DND-41 (cell line): ENCODE results near the gene TRIM14.

Experiments used
- ATAC-seq: fragments of 200-7000 bp; cut with Tn5 transposase; 3 replicates; pipeline ENCODE4 v1.9.1; 2021; ENCODE audit warnings: low read depth; ENCODE audit not compliant: insufficient read depth
- DNase-seq: peaks from one replicate; pipeline ENCODE4 v3.0.0-alpha.2; 2020
- H2AFZ ChIP-seq: 2 replicates; pipeline ENCODE4 v1.6.0; 2012; ENCODE audit warnings: low read depth, low read length
- H3K27ac ChIP-seq: 2 replicates; pipeline ENCODE4 v1.5.1; 2012; ENCODE audit warnings: low read length, inconsistent platforms
- H3K27me3 ChIP-seq: fragments of 200-600 bp; sonication (generic); 2 replicates; pipeline ENCODE4 v1.6.0; 2012; ENCODE audit warnings: low read length, mild to moderate bottlenecking, inconsistent platforms; ENCODE audit not compliant: insufficient read depth, poor library complexity
- H3K36me3 ChIP-seq: 2 replicates; pipeline ENCODE4 v1.5.1; 2012; ENCODE audit warnings: low read length, inconsistent platforms; ENCODE audit not compliant: insufficient read depth
- H3K4me1 ChIP-seq: 2 replicates; pipeline ENCODE4 v1.5.1; 2012; ENCODE audit warnings: mild to moderate bottlenecking, low read length; ENCODE audit not compliant: insufficient read depth
- H3K4me2 ChIP-seq: 2 replicates; pipeline ENCODE4 v1.6.0; 2012; ENCODE audit warnings: mild to moderate bottlenecking, moderate library complexity, low read length, inconsistent platforms; ENCODE audit not compliant: insufficient read depth
- H3K4me3 ChIP-seq, 2 experiments: fragments of 200-600 bp in 1 of 2; shearing (Covaris generic) in 1 of 2; 2 replicates each; pipeline ENCODE4 v1.5.1; 2012 to 2016; ENCODE audit warnings: inconsistent platforms in 2 of 2, low read length in 2 of 2, mild to moderate bottlenecking in 2 of 2, low read depth in 1 of 2, moderate library complexity in 1 of 2
- H3K79me2 ChIP-seq: 2 replicates; pipeline ENCODE4 v1.6.0; 2012; ENCODE audit warnings: low read length, inconsistent platforms; ENCODE audit not compliant: insufficient read depth
- H3K9ac ChIP-seq: 2 replicates; pipeline ENCODE4 v1.6.0; 2012; ENCODE audit warnings: low read depth, mild to moderate bottlenecking, inconsistent platforms, low read length, moderate library complexity
- H3K9me3 ChIP-seq: 2 replicates; pipeline ENCODE4 v1.5.1; 2012; ENCODE audit warnings: low read length, moderate library complexity, mild to moderate bottlenecking, inconsistent platforms; ENCODE audit not compliant: insufficient read depth, severe bottlenecking
- H4K20me1 ChIP-seq: 2 replicates; pipeline ENCODE4 v1.6.0; 2012; ENCODE audit warnings: low read length; ENCODE audit not compliant: insufficient read depth
- CTCF ChIP-seq: IDR thresholded peaks from 2 replicates; pipeline ENCODE4 v1.5.1; 2012; ENCODE audit warnings: borderline replicate concordance, low read length, moderate library complexity, mild to moderate bottlenecking; ENCODE audit not compliant: poor library complexity, severe bottlenecking; ENCODE audit errors: extremely low read depth
- EZH2 ChIP-seq: IDR thresholded peaks from 3 replicates; pipeline ENCODE4 v1.6.1; 2012; ENCODE audit warnings: borderline replicate concordance, low read depth, mild to moderate bottlenecking, moderate library complexity, low read length, inconsistent platforms; ENCODE audit not compliant: severe bottlenecking

Gene TRIM14

GRCh38 chr9:98099346-98099745 lies 19.7 kb downstream of the TRIM14 start:
- Histone ChIP-seq H3K9me3 (no peaks in the 10 kb centered on the region), H4K20me1 (no peaks in the 10 kb centered on the region), H3K4me2 (no peak overlapping the region), H3K27ac (peak overlapping the region; percentile 44), H3K9ac (no peak overlapping the region), H3K4me3 (no peak overlapping the region), H3K27me3 (no peaks in the 10 kb centered on the region), H3K36me3 (peaks cover 57% of the 10 kb centered on the region), H3K79me2 (peaks cover 31% of the 10 kb centered on the region), H2AFZ (no peak overlapping the region), H3K4me1 (peaks cover 38% of the 10 kb centered on the region)
- no peak for ATAC-seq
- TF ChIP-seq EZH2 (no peak), CTCF (no peak)
- DNase-seq, result no peak

- H3K4me2 ChIP-seq, result no peak overlapping the region
- TF ChIP-seq CTCF, result no peak
- no peak for TF ChIP-seq EZH2
- H3K4me3 ChIP-seq, result no peak overlapping the region
- H4K20me1 ChIP-seq, result no peaks in the 10 kb centered on the region
- no peak for DNase-seq
- H3K9me3 ChIP-seq, result no peaks in the 10 kb centered on the region
- no peak overlapping the region for H2AFZ ChIP-seq
- H3K36me3 ChIP-seq, result peaks cover 66% of the 10 kb centered on the region
- peaks cover 23% of the 10 kb centered on the region for H3K4me1 ChIP-seq
- H3K27ac ChIP-seq, result 0 out of 2 replicates have a peak overlapping the region, but pooled peaks have one; percentile 25
- ATAC-seq, result no peak
- peaks cover 21% of the 10 kb centered on the region for H3K79me2 ChIP-seq
- H3K9ac ChIP-seq, result no peak overlapping the region
- no peaks in the 10 kb centered on the region for H3K27me3 ChIP-seq
These were observed 21.2 kb downstream of the TRIM14 start for GRCh38 chr9:98097836-98098235.

- no peak overlapping the region for H3K4me2 ChIP-seq
- H2AFZ ChIP-seq, result no peak overlapping the region
- H3K9me3 ChIP-seq, result no peaks in the 10 kb centered on the region
- H3K79me2 ChIP-seq, result peaks cover 20% of the 10 kb centered on the region
- DNase-seq (no peak), ATAC-seq (no peak)
- peak overlapping the region; percentile 33; the same call in 1 of the 2 replicates for H3K27ac ChIP-seq
- no peaks in the 10 kb centered on the region for H4K20me1 ChIP-seq
- H3K27me3 ChIP-seq, result no peaks in the 10 kb centered on the region
- H3K9ac ChIP-seq, result no peak overlapping the region
- no peak overlapping the region for H3K4me3 ChIP-seq
- TF ChIP-seq EZH2 (no peak), CTCF (no peak)
- H3K4me1 ChIP-seq, result peaks cover 8% of the 10 kb centered on the region
- peaks cover 79% of the 10 kb centered on the region for H3K36me3 ChIP-seq
These were observed 22.9 kb downstream of the TRIM14 start for GRCh38 chr9:98096091-98096490.

GRCh38 chr9:98095401-98095800 lies 23.6 kb downstream of the TRIM14 start:
- TF ChIP-seq CTCF (no peak), EZH2 (no peak)
- no peak for ATAC-seq
- no peak overlapping the region for H3K4me2 ChIP-seq

More at GRCh38 chr9:98095401-98095800, 23.6 kb downstream of the TRIM14 start:
- no peak overlapping the region for H3K9ac ChIP-seq
- 0 out of 2 replicates have a peak, but pooled peaks cover under 1% of the 10 kb centered on the region for H3K4me1 ChIP-seq
- H2AFZ ChIP-seq, result no peak overlapping the region
- no peak for DNase-seq
- H3K79me2 ChIP-seq, result peaks cover 14% of the 10 kb centered on the region
- peak overlapping the region; percentile 14; the same call in 1 of the 2 replicates for H3K27ac ChIP-seq
- H3K9me3 ChIP-seq, result no peaks in the 10 kb centered on the region
- no peak overlapping the region for H3K4me3 ChIP-seq
- H4K20me1 ChIP-seq, result no peaks in the 10 kb centered on the region
- H3K27me3 ChIP-seq, result no peaks in the 10 kb centered on the region
- peaks cover 81% of the 10 kb centered on the region for H3K36me3 ChIP-seq
